Neuron (in vitro differentiated cells): ENCODE data around the gene TMEM44.
"Not testable (repeated sequence)": the region's sequence is repeated elsewhere in the genome, so short reads cannot be mapped to it uniquely, and the experiment has no call there.

ENCODE experiments used
- H2AFZ ChIP-seq: one replicate; pipeline ENCODE4 v1.6.1; 2013; ENCODE audit warnings: low read depth, mild to moderate bottlenecking, inconsistent platforms, low read length, moderate library complexity
- H3K27me3 ChIP-seq: one replicate; pipeline ENCODE4 v1.6.1; 2013; ENCODE audit warnings: low read length; ENCODE audit not compliant: insufficient read depth
- H3K36me3 ChIP-seq: one replicate; pipeline ENCODE4 v1.6.1; 2013; ENCODE audit warnings: low read length; ENCODE audit not compliant: insufficient read depth
- H3K4me1 ChIP-seq: one replicate; pipeline ENCODE4 v1.6.1; 2013; ENCODE audit warnings: low read length; ENCODE audit not compliant: insufficient read depth
- H3K4me3 ChIP-seq: 2 replicates; pipeline ENCODE4 v1.5.1; 2013; ENCODE audit warnings: mild to moderate bottlenecking, low read length, moderate library complexity
- H3K9me3 ChIP-seq: one replicate; pipeline ENCODE4 v1.6.1; 2013; ENCODE audit warnings: low read length

The TMEM44 gene

GRCh38 chr3:194545538-194545937 is 87.7 kb downstream of the TMEM44 start:
- H3K9me3 ChIP-seq, H3K4me3 ChIP-seq, H3K4me1 ChIP-seq, H2AFZ ChIP-seq, H3K27me3 ChIP-seq, H3K36me3 ChIP-seq: not testable (repeated sequence)

- H3K27me3 ChIP-seq: no peaks in the 10 kb centered on the region
- no peaks in the 10 kb centered on the region for H3K9me3 ChIP-seq
- no peaks in the 10 kb centered on the region for H3K4me1 ChIP-seq
- no peak overlapping the region for H3K4me3 ChIP-seq
- H3K36me3 ChIP-seq: no peaks in the 10 kb centered on the region
- H2AFZ ChIP-seq: no peak overlapping the region
These were observed 89.7 kb downstream of the TMEM44 start for GRCh38 chr3:194543550-194543949.

GRCh38 chr3:194541483-194541882 is 91.7 kb downstream of the TMEM44 start:
- Histone ChIP-seq H3K36me3 (no peaks in the 10 kb centered on the region), H3K27me3 (no peaks in the 10 kb centered on the region), H2AFZ (no peak overlapping the region), H3K4me3 (no peak overlapping the region), H3K4me1 (no peaks in the 10 kb centered on the region), H3K9me3 (no peaks in the 10 kb centered on the region)

- H3K27me3 ChIP-seq: no peaks in the 10 kb centered on the region
- no peak overlapping the region for H3K4me3 ChIP-seq
- no peaks in the 10 kb centered on the region for H3K9me3 ChIP-seq
- no peaks in the 10 kb centered on the region for H3K36me3 ChIP-seq
- no peak overlapping the region for H2AFZ ChIP-seq
- no peaks in the 10 kb centered on the region for H3K4me1 ChIP-seq
These were observed 92.8 kb downstream of the TMEM44 start for GRCh38 chr3:194540274-194540905.

GRCh38 chr3:194539498-194539897 is 93.7 kb downstream of the TMEM44 start:
- Histone ChIP-seq H3K4me3 (no peak overlapping the region), H3K27me3 (no peaks in the 10 kb centered on the region), H3K9me3 (peaks cover under 1% of the 10 kb centered on the region), H2AFZ (no peak overlapping the region), H3K36me3 (no peaks in the 10 kb centered on the region), H3K4me1 (no peaks in the 10 kb centered on the region)

- Histone ChIP-seq H3K4me1 (no peaks in the 10 kb centered on the region), H3K27me3 (no peaks in the 10 kb centered on the region), H3K36me3 (no peaks in the 10 kb centered on the region), H3K9me3 (peaks cover 5% of the 10 kb centered on the region), H2AFZ (no peak overlapping the region), H3K4me3 (no peak overlapping the region)
These were observed 95.4 kb downstream of the TMEM44 start for GRCh38 chr3:194537732-194538247.
